SH-SY5Y (cell line): ENCODE results near the gene DENND5B.

Experiments
- GATA2 ChIP-seq: IDR thresholded peaks from 2 replicates; pipeline ENCODE4 v1.6.1; 2011; ENCODE audit warnings: mild to moderate bottlenecking, low read depth, low read length
- GATA3 ChIP-seq: IDR thresholded peaks from 2 replicates; pipeline ENCODE4 v1.6.1; 2011; ENCODE audit warnings: low read depth, mild to moderate bottlenecking, low read length, moderate library complexity

The DENND5B gene

DNA sequence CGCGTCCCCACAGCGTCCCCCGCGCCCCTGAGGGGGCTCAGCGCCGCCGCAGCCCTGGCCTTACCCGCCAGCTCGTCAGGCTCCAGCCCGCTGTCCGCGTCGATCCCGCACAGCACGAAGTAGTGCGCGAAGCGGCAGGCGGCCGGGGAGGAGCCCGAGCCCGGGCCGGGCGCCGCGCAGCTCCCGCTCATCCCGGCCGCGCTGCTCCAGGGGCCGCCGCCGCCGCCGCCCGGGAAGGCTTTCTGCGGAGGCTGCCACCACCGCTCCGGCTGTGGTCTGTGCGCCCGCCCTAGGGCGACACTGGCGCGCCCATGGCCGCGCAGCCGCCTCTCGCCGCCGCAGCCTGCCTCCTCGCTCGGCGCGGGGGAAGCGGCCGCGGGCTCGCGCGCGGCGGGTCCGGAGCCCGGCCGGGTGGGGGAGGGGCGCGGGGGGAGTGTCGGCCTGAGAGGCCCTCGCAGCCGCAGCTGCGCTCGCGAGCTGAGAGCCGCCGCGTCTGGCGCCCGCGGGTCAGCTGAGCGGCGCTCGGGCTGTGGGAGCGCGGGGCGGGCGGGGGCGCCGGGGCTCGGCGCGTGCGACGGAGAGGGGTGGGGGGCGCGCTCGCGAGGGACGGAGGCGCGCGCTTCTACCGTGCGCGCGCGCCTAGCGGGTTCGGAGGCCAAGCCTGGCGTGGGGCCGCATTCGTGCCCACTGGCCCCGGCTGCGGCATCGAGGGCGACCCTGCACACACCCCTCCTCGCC is at the start of gene DENND5B:
Gene DENND5B (minus strand): TSS at position 495 of the 738 bp plus-strand sequence. CDS start 304 bp downstream, at position 191.
- TF ChIP-seq GATA2 (no peak), GATA3 (no peak)

DNA sequence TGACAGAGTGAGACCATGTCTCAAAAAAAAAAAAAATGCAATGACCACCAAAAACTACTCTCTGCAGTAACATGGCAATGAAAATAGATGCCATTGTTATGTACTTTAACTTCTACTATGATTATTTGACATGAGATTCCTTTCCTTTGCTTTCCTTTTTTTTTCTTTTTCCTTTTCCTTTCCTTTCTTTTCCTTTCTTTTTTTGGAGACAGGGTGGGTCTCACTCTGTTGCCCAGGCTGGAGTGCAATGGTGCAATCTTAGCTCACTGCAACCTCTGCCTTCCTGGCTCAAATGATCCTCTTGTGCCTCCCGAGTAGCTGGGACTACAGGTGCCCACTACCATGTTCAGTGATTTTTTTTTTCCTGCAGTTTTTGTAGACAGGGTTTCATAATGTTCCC is 43.7 kb upstream of the DENND5B start:
- TF ChIP-seq GATA3 (no peak), GATA2 (no peak)

DNA sequence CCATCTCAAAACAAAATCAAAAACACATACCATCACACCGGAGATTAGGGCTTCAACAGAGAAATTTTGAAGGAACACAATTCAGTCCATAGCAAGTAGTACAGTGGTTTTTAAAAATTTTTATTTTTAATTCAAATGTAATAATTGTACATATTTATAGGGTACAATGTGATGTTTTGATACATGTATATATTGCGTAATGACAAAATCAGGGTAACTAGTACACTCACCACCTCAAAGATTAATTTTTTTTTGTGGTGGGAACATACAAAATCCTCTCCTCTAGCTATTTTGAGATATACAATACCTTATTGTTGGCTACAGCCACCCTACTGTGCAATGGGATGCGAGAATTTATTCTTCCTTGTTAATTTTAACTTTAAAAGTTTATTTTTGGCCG is 42.5 kb upstream of the DENND5B start:
- TF ChIP-seq GATA3 (no peak), GATA2 (no peak)

DNA sequence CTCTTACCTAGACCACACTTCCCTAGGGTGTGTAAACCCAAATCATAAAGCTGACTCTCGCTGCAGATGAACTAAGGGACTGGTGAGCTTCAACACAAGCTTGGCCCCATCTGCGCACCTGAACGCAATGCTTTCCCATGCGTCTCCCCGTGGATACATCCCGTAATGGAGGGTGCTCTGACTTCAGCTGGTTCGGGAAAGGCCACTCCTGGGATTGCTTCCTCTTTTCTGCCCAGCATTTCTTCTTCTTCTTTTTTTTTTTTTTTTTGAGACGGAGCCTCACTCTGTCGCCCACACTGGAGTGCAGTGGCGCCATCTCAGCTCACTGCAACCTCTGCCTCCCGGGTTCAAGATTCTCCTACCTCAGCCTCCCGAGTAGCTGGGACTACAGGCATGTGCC is 40.9 kb upstream of the DENND5B start:
- TF ChIP-seq GATA2 = no peak
- no peak for TF ChIP-seq GATA3

DNA sequence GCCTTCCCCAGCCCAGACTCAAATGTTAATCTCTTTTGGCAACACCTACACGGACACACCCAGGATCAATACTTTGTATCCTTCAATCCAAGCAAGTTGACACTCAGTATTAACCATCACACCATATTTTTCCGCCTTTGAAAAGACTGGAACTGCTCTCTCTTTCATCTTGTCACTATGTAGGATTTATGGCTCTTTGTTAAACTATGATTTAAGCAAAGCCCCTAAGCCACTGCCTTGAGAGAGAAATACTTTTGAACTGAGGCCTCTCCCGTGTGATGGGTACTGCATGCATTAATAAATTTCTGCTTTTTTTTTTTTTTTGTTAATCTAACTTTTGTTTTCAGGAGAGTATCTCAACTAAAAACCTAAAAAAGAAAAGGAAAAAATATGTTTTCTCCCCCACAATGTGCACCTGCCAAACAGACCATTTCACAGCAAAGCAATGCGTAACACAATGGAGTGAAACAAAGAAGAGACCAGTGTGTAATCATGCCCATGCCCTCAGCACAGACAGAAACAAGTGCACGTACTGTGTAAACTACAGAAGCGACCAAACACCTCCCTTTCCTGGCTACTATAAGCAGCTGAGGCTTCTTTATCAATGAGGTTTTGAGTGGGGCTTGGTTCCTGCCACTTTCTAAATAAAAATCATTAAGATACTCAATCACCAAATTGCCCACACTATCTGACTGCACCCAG is 40.2 kb upstream of the DENND5B start:
- TF ChIP-seq GATA3 (no peak), GATA2 (no peak)

GRCh38 chr12:31629756-31630732 is 39.1 kb upstream of the DENND5B start:
- TF ChIP-seq GATA2 = no peak

DNA sequence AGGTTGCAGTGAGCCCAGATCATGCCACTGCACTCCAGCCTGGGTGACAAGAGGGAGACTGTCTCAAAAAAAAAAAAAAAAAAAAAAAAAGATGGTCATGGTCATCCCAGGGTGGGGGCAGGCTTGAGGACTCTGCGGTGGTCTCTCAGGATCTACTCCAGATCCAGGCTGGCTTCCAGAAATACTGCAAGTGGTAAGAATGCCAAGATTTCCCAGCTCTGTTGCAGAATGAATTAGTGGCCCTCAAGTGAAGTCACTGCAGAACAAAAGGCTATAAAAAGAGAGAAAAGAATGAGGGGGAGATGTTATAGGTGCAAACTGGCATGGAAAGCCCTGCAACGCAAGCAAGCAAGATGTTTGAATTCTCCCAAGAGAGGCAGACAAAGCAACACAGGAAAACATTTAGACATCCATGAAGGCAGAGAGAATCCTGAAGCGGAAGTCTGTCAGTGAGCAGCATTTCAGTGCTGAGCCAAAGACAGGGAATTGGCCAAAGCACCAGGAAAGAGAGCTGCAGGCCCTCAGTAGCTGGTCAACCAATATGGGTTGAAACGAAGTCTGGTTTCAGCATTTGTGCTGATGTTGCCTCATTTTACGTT is 36.6 kb upstream of the DENND5B start:
- TF ChIP-seq GATA3 (no peak), GATA2 (no peak)

DNA sequence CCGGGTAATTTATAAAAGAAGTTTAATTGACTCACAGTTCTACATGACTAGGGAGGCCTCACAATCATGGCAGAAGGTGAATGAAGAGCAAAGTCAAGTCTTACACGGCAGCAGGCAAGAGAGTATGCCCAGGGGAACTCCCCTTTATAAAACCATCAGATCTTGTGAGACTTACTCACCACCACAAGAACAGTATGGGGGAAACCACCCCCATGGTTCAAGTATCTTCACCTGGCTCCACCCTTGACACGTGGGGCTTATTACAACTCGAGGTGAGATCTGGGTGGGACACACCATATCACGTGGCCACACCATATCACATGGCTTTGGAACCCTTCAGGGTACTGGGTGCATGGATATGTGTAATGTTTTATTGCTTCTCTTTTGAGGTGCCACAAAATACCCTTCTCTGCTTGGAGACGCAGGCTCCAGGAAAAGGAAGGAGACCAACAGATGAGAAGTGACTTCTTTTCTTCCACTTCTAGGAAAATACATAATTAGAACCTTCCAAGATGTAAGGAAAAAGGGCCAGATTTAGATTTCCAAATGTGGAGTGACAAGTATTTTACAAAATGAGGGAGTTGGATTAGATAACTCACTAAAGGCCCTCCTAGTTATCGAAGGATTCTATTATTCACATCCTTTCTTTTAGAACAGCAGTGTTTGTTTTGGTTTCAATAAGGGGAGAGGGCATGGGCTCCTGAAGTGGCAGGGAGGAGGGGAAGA is 35.5 kb upstream of the DENND5B start:
- no peak for TF ChIP-seq GATA2
- no peak for TF ChIP-seq GATA3

DNA sequence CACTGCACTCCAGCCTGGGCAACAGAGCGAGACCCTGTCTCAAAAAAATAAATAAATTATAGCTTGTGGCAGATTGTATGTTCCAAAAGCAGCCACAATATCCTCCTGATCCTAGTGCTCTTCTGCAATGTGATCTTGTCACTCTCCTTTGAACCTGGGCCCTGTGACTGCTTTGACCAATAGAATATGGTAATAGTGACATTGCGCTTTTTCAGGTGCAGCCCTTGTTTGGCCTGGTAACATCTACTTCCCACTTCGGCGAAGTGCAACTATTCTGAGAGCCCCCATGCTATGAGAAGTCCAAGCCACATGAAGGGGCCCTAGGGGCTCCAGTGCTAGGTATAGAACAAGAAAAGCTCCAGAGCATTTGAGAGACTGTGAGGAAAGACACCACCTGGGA is 31.1 kb upstream of the DENND5B start:
- TF ChIP-seq GATA2 = no peak
- no peak for TF ChIP-seq GATA3

DNA sequence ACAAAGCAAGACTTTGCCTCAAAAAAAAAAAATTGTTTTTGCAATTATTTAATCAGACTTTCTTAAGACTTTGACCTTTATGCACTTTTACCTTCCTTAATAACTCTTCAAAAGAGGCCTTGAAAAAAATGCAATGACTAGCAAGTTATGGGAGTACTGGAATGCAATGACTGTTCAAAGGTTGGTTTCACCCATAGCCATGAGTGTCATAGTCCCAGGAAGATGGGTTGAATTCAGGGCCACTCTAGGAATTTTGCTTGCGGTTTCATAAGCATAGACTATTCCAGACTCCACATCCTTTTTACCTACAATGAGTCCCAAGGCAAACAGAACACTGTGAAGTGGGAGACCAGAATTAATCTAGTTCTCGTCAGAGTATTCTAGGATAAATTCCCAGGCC is 29.4 kb upstream of the DENND5B start:
- TF ChIP-seq GATA2 (no peak), GATA3 (no peak)

DNA sequence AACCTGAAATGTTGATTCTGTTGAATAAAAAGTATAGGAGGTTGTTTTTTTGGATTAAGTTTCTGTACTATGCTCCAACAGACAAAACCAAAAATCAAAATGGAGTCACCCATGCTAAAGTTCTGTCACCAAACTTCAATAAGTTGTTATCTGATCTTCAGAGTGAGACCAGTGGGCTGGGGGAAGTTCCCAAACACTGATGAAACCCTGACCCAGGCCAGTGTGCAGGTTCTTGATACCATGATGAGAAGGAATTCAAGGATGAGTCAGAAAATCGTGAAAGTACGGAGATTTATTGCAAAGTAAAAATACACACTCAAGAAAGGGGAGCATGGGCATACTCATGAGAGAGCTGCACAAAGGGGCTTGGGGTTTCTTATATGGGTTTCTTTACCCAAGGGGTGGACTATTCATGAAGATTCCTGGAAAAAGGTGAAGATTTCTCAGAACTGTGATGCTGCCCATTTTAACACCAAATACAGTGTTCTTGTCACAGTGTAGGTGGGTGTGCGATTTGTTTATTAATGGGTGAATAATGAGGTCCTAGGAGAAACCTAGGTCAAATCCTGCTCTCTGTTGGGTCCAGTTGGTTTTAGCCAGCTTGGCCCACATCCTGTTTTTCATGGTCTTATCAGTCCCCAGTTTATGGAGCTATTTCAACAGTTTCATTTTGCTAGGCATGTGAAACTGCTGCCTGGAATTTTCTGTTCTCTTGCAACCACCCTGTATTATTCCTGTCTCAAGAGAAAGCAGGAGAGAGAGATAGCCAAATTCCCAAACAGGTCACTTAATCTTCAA is 27.5 kb upstream of the DENND5B start:
- no peak for TF ChIP-seq GATA3
- TF ChIP-seq GATA2 = no peak

- no peak for TF ChIP-seq GATA3
- no peak for TF ChIP-seq GATA2
These were observed 21.9 kb upstream of the DENND5B start for GRCh38 chr12:31612819-31613218.

- TF ChIP-seq GATA2 (no peak), GATA3 (no peak)
These were observed 14.6 kb upstream of the DENND5B start for GRCh38 chr12:31605531-31605930.
